GM19467 (cell line): ENCODE measurements around the gene C1QTNF3.
"Not testable (repeated sequence)": the region's sequence is repeated elsewhere in the genome, so short reads cannot be mapped to it uniquely, and the experiment has no call there.

ENCODE experiments used
- ATAC-seq: cut with Tn5 transposase; IDR thresholded peaks from one replicate; pipeline ENCODE4 v1.9.1; 2021; ENCODE audit warnings: mild to moderate bottlenecking, moderate library complexity; ENCODE audit not compliant: unreplicated experiment

The C1QTNF3 gene

GRCh38 chr5:34026089-34026761 lies 16.8 kb downstream of the C1QTNF3 start:
- ATAC-seq, result no peak

GRCh38 chr5:34022121-34022705 lies 20.8 kb downstream of the C1QTNF3 start:
- peak; percentile 95 for ATAC-seq

GRCh38 chr5:34021334-34021733 lies 21.7 kb downstream of the C1QTNF3 start:
- ATAC-seq, result no peak

- no peak for ATAC-seq
These were observed 22.3 kb downstream of the C1QTNF3 start for GRCh38 chr5:34020726-34021125.

GRCh38 chr5:34017254-34017653 lies 25.8 kb downstream of the C1QTNF3 start:
- ATAC-seq, result no peak

- ATAC-seq, result no peak
These were observed 26.3 kb downstream of the C1QTNF3 start for GRCh38 chr5:34016750-34017149.

GRCh38 chr5:34016222-34016621 lies 26.8 kb downstream of the C1QTNF3 start:
- no peak for ATAC-seq

- no peak for ATAC-seq
These were observed 27.7 kb downstream of the C1QTNF3 start for GRCh38 chr5:34015120-34015822.

- ATAC-seq, result no peak
These were observed 28.4 kb downstream of the C1QTNF3 start for GRCh38 chr5:34014626-34015025.

GRCh38 chr5:34013547-34013946 lies 29.5 kb downstream of the C1QTNF3 start:
- ATAC-seq, result no peak

GRCh38 chr5:34012791-34013190 lies 30.2 kb downstream of the C1QTNF3 start:
- ATAC-seq, result no peak

GRCh38 chr5:34011536-34011935 lies 31.5 kb downstream of the C1QTNF3 start:
- ATAC-seq, result no peak

GRCh38 chr5:34010146-34010545 lies 32.9 kb downstream of the C1QTNF3 start:
- ATAC-seq, result not testable (repeated sequence)

GRCh38 chr5:34009610-34010009 lies 33.4 kb downstream of the C1QTNF3 start:
- no peak for ATAC-seq

- no peak for ATAC-seq
These were observed 34.2 kb downstream of the C1QTNF3 start for GRCh38 chr5:34008802-34009201.

- ATAC-seq, result peak; percentile 92
These were observed 35.1 kb downstream of the C1QTNF3 start, which contains the start of gene AMACR for GRCh38 chr5:34007621-34008600. Gene AMACR (minus strand): TSS chr5:34008050. CDS start chr5:34008019, 31 bp downstream.

- ATAC-seq, result no peak
These were observed 35.8 kb downstream of the C1QTNF3 start for GRCh38 chr5:34007201-34007620.

- no peak for ATAC-seq
These were observed 37.3 kb downstream of the C1QTNF3 start for GRCh38 chr5:34005681-34006080.

GRCh38 chr5:34005211-34005610 lies 37.8 kb downstream of the C1QTNF3 start:
- ATAC-seq, result no peak

GRCh38 chr5:34003941-34004340 lies 39.1 kb downstream of the C1QTNF3 start:
- ATAC-seq, result no peak
